ENCODE measurements around the gene SLC35F3. TPM values are rescaled to one million over a fixed set of nuclear protein-coding genes. Genes with fewer than 3 reads are reported as not detected.

The SLC35F3 gene
- total RNA-seq, 2 experiments from 2014 or later: 0.08 TPM; not detected in 1

- CTCF ChIA-PET: no interaction called here
These were observed 186.6 kb downstream of the SLC35F3 start for GRCh38 chr1:234091065-234091401.

GRCh38 chr1:234091876-234092275, 187.4 kb downstream of the SLC35F3 start:
- Histone ChIP-seq H3K27me3 (ENCODE audit: control insufficient read depth in 1 of 2, insufficient read depth in 2 of 2, low read length in 2 of 2) (peaks cover 2 to 10% of the 10 kb centered on the region in 2 experiments), H3K27ac (ENCODE audit: low read depth in 1 of 2, low read length in 2 of 2) (no peak overlapping the region), H3K9me3 (ENCODE audit: control insufficient read depth in 1 of 2, insufficient read depth in 1 of 2, low read length in 2 of 2) (no peaks in the 10 kb centered on the region), H3K4me1 (ENCODE audit: insufficient read depth, low read length) (no peaks in the 10 kb centered on the region), H3K4me3 (ENCODE audit: low read length) (no peak overlapping the region), H3K36me3 (ENCODE audit: insufficient read depth, low read length) (no peaks in the 10 kb centered on the region)
- Mint-ChIP-seq H3K4me3 (no peak overlapping the region), H3K27me3 (peaks cover 49% of the 10 kb centered on the region), H3K36me3 (ENCODE audit: low read depth) (no peaks in the 10 kb centered on the region), H3K4me1 (ENCODE audit: low read depth) (no peaks in the 10 kb centered on the region), H3K9me3 (peaks cover 2% of the 10 kb centered on the region), H3K27ac (no peak overlapping the region)
- intact Hi-C loops (cut with DNase I, micrococcal nuclease): no loop called here
- DNase-seq (no peak), ATAC-seq (ENCODE audit: poor library complexity) (no peak)
- no peak for TF ChIP-seq CTCF (IDR thresholded peaks at IDR 0.05)
- POLR2A ChIA-PET: no interaction called here
- CTCF ChIA-PET: no interaction called here

More at GRCh38 chr1:234091065-234091401, 186.6 kb downstream of the SLC35F3 start:
- TF ChIP-seq CTCF (IDR thresholded peaks at IDR 0.05): no peak
- POLR2A ChIA-PET: no interaction called here
- no peaks in the 10 kb centered on the region for H3K9me3 ChIP-seq (ENCODE audit: control insufficient read depth in 1 of 2, insufficient read depth in 1 of 2, low read length in 2 of 2)
- DNase-seq (no peak), ATAC-seq (ENCODE audit: poor library complexity) (no peak)
- H3K36me3 ChIP-seq (ENCODE audit: insufficient read depth, low read length): no peaks in the 10 kb centered on the region
- intact Hi-C loops (cut with DNase I, micrococcal nuclease): no loop called here
- H3K4me1 ChIP-seq (ENCODE audit: insufficient read depth, low read length): no peaks in the 10 kb centered on the region
- no peaks in the 10 kb centered on the region for H3K36me3 Mint-ChIP-seq (ENCODE audit: low read depth)
- H3K4me1 Mint-ChIP-seq (ENCODE audit: low read depth): no peaks in the 10 kb centered on the region
- no peak overlapping the region for H3K27ac Mint-ChIP-seq
- H3K4me3 Mint-ChIP-seq: no peak overlapping the region
- H3K4me3 ChIP-seq (ENCODE audit: low read length): no peak overlapping the region
- H3K27ac ChIP-seq (ENCODE audit: low read depth in 1 of 2, low read length in 2 of 2): no peak overlapping the region
- H3K27me3 Mint-ChIP-seq: peaks cover 47% of the 10 kb centered on the region
- peaks cover 3 to 14% of the 10 kb centered on the region in 2 experiments for H3K27me3 ChIP-seq (ENCODE audit: control insufficient read depth in 1 of 2, insufficient read depth in 2 of 2, low read length in 2 of 2)
- peaks cover 2% of the 10 kb centered on the region for H3K9me3 Mint-ChIP-seq

DNA sequence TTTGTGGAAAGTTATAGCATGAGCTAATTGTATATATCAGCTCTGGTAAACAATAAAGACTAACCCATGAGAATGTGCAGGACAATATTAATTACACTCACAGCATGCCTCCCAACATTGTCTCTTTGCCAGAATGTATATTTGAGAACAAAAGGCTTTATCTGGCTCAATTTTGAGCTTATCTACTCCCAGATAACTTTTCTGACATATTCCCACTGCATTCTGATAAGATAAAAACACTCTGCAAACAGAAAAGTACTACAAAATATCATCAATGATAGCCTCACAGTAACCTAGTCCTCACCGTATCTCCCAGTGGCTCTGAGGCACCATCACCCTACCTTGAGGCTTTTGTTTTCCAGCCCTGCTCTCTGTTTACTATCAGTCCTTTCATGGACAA, 188.6 kb downstream of the SLC35F3 start:
- H3K9me3 ChIP-seq (ENCODE audit: control insufficient read depth in 1 of 2, insufficient read depth in 1 of 2, low read length in 2 of 2): no peaks in the 10 kb centered on the region
- no peak overlapping the region for H3K4me3 ChIP-seq (ENCODE audit: low read length)
- ATAC-seq (ENCODE audit: poor library complexity) (no peak), DNase-seq (no peak)
- peaks cover 2% of the 10 kb centered on the region for H3K9me3 Mint-ChIP-seq
- peaks cover 38% of the 10 kb centered on the region for H3K27me3 Mint-ChIP-seq
- no peak for TF ChIP-seq CTCF (IDR thresholded peaks at IDR 0.05)
- H3K4me1 ChIP-seq (ENCODE audit: insufficient read depth, low read length): no peaks in the 10 kb centered on the region
- intact Hi-C loops (cut with DNase I, micrococcal nuclease): no loop called here
- no peak overlapping the region for H3K27ac ChIP-seq (ENCODE audit: low read depth in 1 of 2, low read length in 2 of 2)
- H3K4me1 Mint-ChIP-seq (ENCODE audit: low read depth): no peaks in the 10 kb centered on the region
- H3K36me3 Mint-ChIP-seq (ENCODE audit: low read depth): no peaks in the 10 kb centered on the region
- no peaks in the 10 kb centered on the region for H3K36me3 ChIP-seq (ENCODE audit: insufficient read depth, low read length)
- no peak overlapping the region for H3K27ac Mint-ChIP-seq
- ChIA-PET CTCF (no interaction called here), POLR2A (no interaction called here)
- H3K4me3 Mint-ChIP-seq: no peak overlapping the region
- H3K27me3 ChIP-seq (ENCODE audit: control insufficient read depth in 1 of 2, insufficient read depth in 2 of 2, low read length in 2 of 2): no peaks in the 10 kb centered on the region

Measured in CD4-positive, alpha-beta T cell (primary cell).